GM19193 (cell line): Measurements from ENCODE around the gene GRB10.

ENCODE experiments used
- POLR2A ChIP-seq: IDR thresholded peaks from 4 replicates; pipeline ENCODE4 v1.6.1; 2011; ENCODE audit not compliant: insufficient read depth, insufficient read length; ENCODE audit errors: extremely low read depth

GRB10 gene

GRCh38 chr7:50792342-50793119 is 9.8 kb upstream of the GRB10 start:
- no peak for TF ChIP-seq POLR2A

GRCh38 chr7:50791938-50792341 is 9.2 kb upstream of the GRB10 start:
- no peak for TF ChIP-seq POLR2A

GRCh38 chr7:50791363-50791937 is 8.8 kb upstream of the GRB10 start:
- TF ChIP-seq POLR2A = no peak

- no peak for TF ChIP-seq POLR2A
These were observed 7.7 kb upstream of the GRB10 start for GRCh38 chr7:50790381-50790780.

GRCh38 chr7:50788382-50788781 is 5.7 kb upstream of the GRB10 start:
- no peak for TF ChIP-seq POLR2A

- TF ChIP-seq POLR2A = no peak
These were observed 5.1 kb upstream of the GRB10 start for GRCh38 chr7:50787825-50788224.

GRCh38 chr7:50785346-50785745 is 2.6 kb upstream of the GRB10 start:
- TF ChIP-seq POLR2A = no peak

- no peak for TF ChIP-seq POLR2A
These were observed 1.3 kb upstream of the GRB10 start for GRCh38 chr7:50783801-50784507.

- no peak for TF ChIP-seq POLR2A
These were observed 607 bp upstream of the GRB10 start for GRCh38 chr7:50783303-50783702.

- TF ChIP-seq POLR2A = no peak
These were observed 1.1 kb downstream of the GRB10 start for GRCh38 chr7:50781381-50782293.

- no peak for TF ChIP-seq POLR2A
These were observed 2.3 kb downstream of the GRB10 start for GRCh38 chr7:50780436-50780835.

GRCh38 chr7:50779427-50779826 is 3.3 kb downstream of the GRB10 start:
- TF ChIP-seq POLR2A = no peak

- no peak for TF ChIP-seq POLR2A
These were observed 4.5 kb downstream of the GRB10 start for GRCh38 chr7:50778189-50778588.

- no peak for TF ChIP-seq POLR2A
These were observed 6.9 kb downstream of the GRB10 start for GRCh38 chr7:50775836-50776235.

- no peak for TF ChIP-seq POLR2A
These were observed 7.5 kb downstream of the GRB10 start for GRCh38 chr7:50775231-50775630.
